Measurements from ENCODE around the gene HDAC11.

HDAC11 gene

GRCh38 chr3:13524979-13525669 lies 45.0 kb downstream of the HDAC11 start:
- TF ChIP-seq, protein P1, sequence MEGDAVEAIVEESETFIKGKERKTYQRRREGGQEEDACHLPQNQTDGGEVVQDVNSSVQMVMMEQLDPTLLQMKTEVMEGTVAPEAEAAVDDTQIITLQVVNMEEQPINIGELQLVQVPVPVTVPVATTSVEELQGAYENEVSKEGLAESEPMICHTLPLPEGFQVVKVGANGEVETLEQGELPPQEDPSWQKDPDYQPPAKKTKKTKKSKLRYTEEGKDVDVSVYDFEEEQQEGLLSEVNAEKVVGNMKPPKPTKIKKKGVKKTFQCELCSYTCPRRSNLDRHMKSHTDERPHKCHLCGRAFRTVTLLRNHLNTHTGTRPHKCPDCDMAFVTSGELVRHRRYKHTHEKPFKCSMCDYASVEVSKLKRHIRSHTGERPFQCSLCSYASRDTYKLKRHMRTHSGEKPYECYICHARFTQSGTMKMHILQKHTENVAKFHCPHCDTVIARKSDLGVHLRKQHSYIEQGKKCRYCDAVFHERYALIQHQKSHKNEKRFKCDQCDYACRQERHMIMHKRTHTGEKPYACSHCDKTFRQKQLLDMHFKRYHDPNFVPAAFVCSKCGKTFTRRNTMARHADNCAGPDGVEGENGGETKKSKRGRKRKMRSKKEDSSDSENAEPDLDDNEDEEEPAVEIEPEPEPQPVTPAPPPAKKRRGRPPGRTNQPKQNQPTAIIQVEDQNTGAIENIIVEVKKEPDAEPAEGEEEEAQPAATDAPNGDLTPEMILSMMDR (IDR thresholded peaks at IDR 0.05) = no peak
- TF ChIP-seq ZFX (IDR thresholded peaks at IDR 0.05; ENCODE audit: borderline replicate concordance) = no peak
- no peak overlapping the region for H3K27ac ChIP-seq

- H3K27ac ChIP-seq = no peak overlapping the region
- TF ChIP-seq, protein P1 (IDR thresholded peaks at IDR 0.05) = no peak
- TF ChIP-seq ZFX (IDR thresholded peaks at IDR 0.05; ENCODE audit: borderline replicate concordance) = no peak
Measured at GRCh38 chr3:13525827-13526625, 45.9 kb downstream of the HDAC11 start.

GRCh38 chr3:13526626-13526949 lies 46.5 kb downstream of the HDAC11 start:
- no peak overlapping the region for H3K27ac ChIP-seq
- TF ChIP-seq, protein P1 (IDR thresholded peaks at IDR 0.05) = no peak
- no peak for TF ChIP-seq ZFX (IDR thresholded peaks at IDR 0.05; ENCODE audit: borderline replicate concordance)

DNA sequence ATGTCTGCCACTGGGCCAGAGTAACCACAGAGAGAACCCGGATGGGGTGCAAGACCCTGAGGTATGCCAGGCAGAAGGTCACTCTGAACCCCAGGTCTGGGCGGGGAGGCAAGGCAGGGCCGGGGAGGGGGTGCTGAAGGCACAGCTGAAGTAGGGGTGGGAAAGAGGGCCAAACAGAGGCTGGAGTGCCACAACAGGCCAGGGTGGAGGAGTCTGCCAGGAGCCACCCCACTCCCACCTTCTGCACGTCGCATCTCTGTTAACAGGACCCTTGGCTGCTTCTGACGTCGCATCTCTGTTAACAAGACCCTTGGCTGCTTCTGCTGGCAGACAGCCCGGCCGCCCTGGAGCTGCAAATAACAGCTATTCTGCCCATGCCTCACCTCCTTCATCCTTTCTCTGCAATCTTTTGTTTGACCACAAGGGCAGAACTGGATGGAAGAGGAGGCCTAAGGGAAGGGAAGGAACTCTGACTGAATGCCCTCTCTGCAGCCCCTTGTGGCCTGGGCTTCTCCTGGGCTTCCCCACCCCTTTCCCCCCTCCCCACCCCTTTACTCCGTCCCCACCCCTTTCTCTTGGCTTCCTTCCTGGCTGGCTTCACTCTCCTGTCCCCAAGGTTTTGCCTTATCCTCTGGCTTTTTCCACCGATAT lies 48.2 kb downstream of the HDAC11 start:
- no peak overlapping the region for H3K27ac ChIP-seq
- TF ChIP-seq, protein P1 (IDR thresholded peaks at IDR 0.05) = no peak
- TF ChIP-seq ZFX (IDR thresholded peaks at IDR 0.05; ENCODE audit: borderline replicate concordance) = no peak

DNA sequence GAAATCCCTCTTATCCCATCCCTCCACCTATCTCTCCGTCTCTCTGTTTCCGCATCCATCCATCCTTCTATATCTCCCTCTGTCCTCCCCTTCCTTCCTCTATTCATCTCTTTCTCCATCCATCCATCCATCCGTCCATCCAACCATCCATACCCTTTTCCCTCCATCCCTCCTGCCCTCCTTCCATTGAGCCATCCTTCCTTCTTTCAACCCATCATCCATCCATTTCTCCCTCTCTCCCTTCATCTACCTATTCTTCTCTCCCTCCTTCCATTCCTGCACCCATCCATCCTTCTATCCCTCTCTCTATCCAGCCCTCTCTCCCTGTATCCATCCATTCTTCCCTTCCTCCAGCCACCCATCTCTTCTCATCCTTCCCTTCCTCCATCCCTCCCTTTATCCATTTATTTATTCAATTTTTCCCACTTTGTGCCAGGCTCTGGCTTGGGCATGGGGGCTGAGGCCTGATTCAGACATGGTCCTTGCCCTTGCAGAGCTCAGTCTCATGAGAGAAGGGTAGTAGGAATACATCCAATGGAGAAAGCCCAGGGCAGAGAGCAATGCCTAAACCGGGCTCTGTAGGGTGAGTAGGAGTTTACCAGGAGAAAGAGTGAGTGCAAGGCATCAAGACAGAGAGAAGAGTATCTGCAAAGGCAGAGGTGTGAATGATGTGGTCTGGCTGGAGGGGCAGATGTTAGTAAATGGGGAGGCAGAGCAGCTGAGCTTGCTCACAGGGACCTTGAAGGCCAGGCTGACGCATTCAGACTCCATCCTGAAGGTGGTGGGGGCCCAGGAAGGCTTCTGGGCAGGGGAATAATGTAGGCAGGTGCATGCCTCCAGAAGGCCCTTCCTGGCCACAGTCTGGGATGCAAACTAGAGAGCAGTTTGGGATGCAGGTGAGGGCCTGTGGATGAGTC lies 49.3 kb downstream of the HDAC11 start:
- H3K27ac ChIP-seq = no peak overlapping the region
- TF ChIP-seq, protein P1 (IDR thresholded peaks at IDR 0.05) = no peak
- no peak for TF ChIP-seq ZFX (IDR thresholded peaks at IDR 0.05; ENCODE audit: borderline replicate concordance)

DNA sequence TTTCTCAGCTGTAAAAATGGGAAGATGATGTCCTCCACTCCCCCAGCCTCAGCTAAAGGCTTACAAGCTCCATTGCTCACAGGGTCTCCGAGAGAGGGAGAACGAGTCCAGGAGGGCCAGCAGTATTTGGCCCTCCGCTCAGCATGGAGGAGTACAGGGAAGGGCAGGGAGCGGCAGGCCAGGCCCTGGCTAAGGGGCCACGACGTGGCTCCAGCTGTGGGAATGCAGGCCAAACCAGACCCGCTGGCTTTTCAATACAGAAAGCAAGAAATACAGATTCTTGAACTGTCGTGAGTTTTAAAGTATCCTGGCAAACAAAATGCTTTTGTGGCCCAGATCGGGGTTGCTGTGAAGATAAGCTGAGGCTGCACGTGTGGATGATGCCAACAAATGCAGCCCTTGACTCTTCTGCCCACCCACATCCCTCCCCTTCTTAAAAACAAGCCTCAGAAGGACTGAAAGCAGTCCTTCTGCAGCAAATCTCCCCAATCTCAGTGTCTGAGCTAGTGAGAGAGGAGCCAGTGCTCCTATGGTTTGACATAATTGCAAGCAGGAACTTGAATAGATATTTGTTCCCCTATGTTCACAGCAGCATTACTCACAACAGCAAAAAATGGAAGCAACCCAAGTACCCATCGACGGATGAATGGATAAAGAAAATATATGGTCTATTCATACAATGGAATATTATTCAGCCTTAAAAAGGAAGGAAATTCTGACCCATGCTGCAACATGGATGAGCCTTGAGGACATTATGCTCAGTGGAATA lies 50.3 kb downstream of the HDAC11 start:
- H3K27ac ChIP-seq = no peak overlapping the region
- TF ChIP-seq ZFX (IDR thresholded peaks at IDR 0.05; ENCODE audit: borderline replicate concordance) = no peak

Data from 22Rv1 (cell line).